T follicular helper cell (primary cell): ENCODE measurements around the gene CHKB.
A peak's percentile ranks its signal among the peaks of the same experiment; 100 is the strongest.

ENCODE experiments used
- DNase-seq: peaks from one replicate; pipeline ENCODE4 v3.0.0-alpha.2; 2020; ENCODE audit warnings: low read depth

The CHKB gene

DNA sequence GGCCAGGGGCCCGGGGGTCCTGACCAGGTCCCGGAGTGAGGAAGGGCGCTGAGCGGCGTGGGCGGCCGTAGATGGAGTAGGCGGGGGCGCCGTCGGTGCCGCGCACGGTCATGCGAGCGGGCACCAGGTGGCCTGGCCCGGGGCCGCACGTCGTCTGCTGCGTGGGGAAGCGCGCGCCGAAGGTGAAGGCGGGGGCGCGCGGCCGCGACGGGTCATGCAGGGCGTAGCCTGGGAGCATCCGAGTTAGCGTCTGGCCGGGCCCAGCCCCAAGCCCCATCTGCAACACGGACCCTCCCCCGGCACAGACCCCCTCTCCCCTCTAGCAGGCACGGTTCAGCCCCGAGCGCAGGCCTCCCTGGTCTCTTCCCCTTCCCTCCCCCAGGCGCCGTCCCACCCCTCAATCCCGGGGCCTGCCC lies 51.1 kb downstream of the CHKB start:
- no peak for DNase-seq

- peak; percentile 59 for DNase-seq
These were observed 51.6 kb downstream of the CHKB start for GRCh38 chr22:50530877-50531545.

DNA sequence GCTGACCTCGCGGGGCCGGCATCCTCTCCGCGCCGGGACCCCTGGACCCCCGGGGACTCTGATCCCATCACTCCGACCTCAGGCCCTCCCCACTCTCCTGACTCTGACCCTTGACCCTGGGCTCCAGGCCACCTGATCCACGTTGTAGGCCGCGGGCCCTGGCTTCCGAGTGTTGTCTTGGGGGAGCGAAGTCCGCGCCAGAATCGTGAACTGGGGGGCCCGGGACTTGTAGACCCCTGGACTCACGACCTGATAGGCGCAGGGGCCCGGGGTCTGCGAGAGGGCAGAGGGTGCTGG lies 52.1 kb downstream of the CHKB start:
- no peak for DNase-seq

DNA sequence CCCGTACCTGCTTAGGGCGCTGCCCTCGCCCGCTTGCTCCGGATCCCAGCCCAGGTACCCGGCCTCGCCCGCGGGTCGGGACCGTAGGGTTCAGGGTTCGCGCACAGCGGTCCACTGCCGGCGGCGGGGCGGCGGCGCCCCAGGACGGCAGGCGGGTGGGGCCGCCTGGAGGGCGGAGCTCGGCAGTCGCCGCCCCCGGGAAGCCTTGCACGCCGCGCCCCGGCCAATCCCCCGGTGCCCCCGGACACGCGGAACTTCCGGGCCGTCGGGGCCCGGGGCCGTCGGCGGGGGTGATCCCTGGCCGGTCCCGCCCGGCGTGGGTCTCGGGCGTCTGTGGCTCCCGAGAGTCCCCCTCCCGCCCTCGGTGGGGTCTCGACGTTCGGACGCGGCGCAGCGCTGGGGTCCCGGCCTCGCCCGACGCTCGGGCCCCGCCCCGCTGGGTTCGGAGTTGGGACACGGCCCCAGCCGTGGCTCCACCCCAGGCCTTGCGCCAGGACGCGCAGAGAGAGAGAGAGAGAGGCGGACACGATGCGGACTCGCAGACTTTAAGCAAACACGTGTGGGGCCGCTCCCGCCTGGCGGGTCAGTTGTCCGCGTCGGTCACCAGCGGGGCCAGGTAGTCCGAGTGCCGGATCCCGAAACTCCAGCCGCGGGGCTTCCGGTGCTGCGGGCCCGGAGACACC lies 52.6 kb downstream of the CHKB start, which contains the start of gene TYMP:
TYMP (minus strand) TSS at position 116 of the 683 bp plus-strand sequence. CDS start 303 bp downstream, outside the sequence.
- DNase-seq, result no peak

GRCh38 chr22:50529416-50529896 lies 53.2 kb downstream of the CHKB start:
- no peak for DNase-seq
